HEK293 (cell line): ENCODE data around the gene CHI3L1.

ENCODE experiments used
- GLI2 ChIP-seq: fragments of 450-650 bp; formaldehyde crosslinking; IDR thresholded peaks from 2 replicates; pipeline ENCODE4; 2017; ENCODE audit warnings: missing biosample characterization, missing genetic modification characterization, low read depth, borderline replicate concordance
- GLI4 ChIP-seq: fragments of 450-650 bp; formaldehyde crosslinking; IDR thresholded peaks from 2 replicates; pipeline ENCODE4 v1.5.1; 2016; ENCODE audit warnings: missing biosample characterization, missing genetic modification characterization
- GLIS2 ChIP-seq: fragments of 450-650 bp; formaldehyde crosslinking; IDR thresholded peaks from 2 replicates; pipeline ENCODE4 v1.5.1; 2016; ENCODE audit warnings: missing biosample characterization, missing genetic modification characterization
- HOXC10 ChIP-seq: sonication (generic); formaldehyde crosslinking; IDR thresholded peaks from 2 replicates; pipeline ENCODE4 v1.8.1; 2023; ENCODE audit warnings: mild to moderate bottlenecking, missing genetic modification reagents
- KLF8 ChIP-seq: fragments of 450-650 bp; formaldehyde crosslinking; IDR thresholded peaks from 2 replicates; pipeline ENCODE4 v1.5.1; 2016; ENCODE audit warnings: missing biosample characterization, missing genetic modification characterization
- RBAK ChIP-seq: fragments of 450-650 bp; formaldehyde crosslinking; IDR thresholded peaks from 2 replicates; pipeline ENCODE4 v1.5.1; 2016; ENCODE audit warnings: missing biosample characterization, missing genetic modification characterization
- SCRT1 ChIP-seq: fragments of 450-650 bp; formaldehyde crosslinking; IDR thresholded peaks from 2 replicates; pipeline ENCODE4 v1.5.1; 2016; ENCODE audit warnings: missing biosample characterization, missing genetic modification characterization, borderline replicate concordance
- SP3 ChIP-seq: fragments of 450-650 bp; formaldehyde crosslinking; IDR thresholded peaks from 2 replicates; pipeline ENCODE4 v1.5.1; 2016; ENCODE audit warnings: missing biosample characterization, missing genetic modification characterization
- SP7 ChIP-seq: fragments of 450-650 bp; formaldehyde crosslinking; IDR thresholded peaks from 2 replicates; pipeline ENCODE4 v1.5.1; 2016; ENCODE audit warnings: missing biosample characterization, missing genetic modification characterization
- WT1 ChIP-seq: fragments of 450-650 bp; formaldehyde crosslinking; IDR thresholded peaks from 2 replicates; pipeline ENCODE4 v1.5.1; 2016; ENCODE audit warnings: missing biosample characterization, missing genetic modification characterization
- ZFHX2 ChIP-seq: fragments of 450-650 bp; formaldehyde crosslinking; conservative IDR thresholded peaks from 2 replicates; pipeline ENCODE4 v1.5.1; 2016; ENCODE audit warnings: missing biosample characterization, missing genetic modification characterization
- ZFP3 ChIP-seq: fragments of 450-650 bp; formaldehyde crosslinking; IDR thresholded peaks from 2 replicates; pipeline ENCODE4 v1.5.1; 2016; ENCODE audit warnings: low read depth, missing biosample characterization, missing genetic modification characterization
- ZFP37 ChIP-seq: fragments of 450-650 bp; formaldehyde crosslinking; IDR thresholded peaks from 2 replicates; pipeline ENCODE4 v1.5.1; 2016; ENCODE audit warnings: missing biosample characterization, missing genetic modification characterization
- ZNF155 ChIP-seq: fragments of 450-650 bp; formaldehyde crosslinking; IDR thresholded peaks from 2 replicates; pipeline ENCODE4 v1.5.1; 2016; ENCODE audit warnings: missing biosample characterization, missing genetic modification characterization
- ZNF211 ChIP-seq: fragments of 450-650 bp; formaldehyde crosslinking; IDR thresholded peaks from 2 replicates; pipeline ENCODE4 v1.5.1; 2016; ENCODE audit warnings: low read depth, missing biosample characterization, missing genetic modification characterization
- ZNF24 ChIP-seq: fragments of 450-650 bp; formaldehyde crosslinking; IDR thresholded peaks from 2 replicates; pipeline ENCODE4 v1.5.1; 2016; ENCODE audit warnings: missing biosample characterization, missing genetic modification characterization
- ZNF311 ChIP-seq: fragments of 450-650 bp; formaldehyde crosslinking; IDR thresholded peaks from 2 replicates; pipeline ENCODE4 v1.5.1; 2017; ENCODE audit warnings: missing biosample characterization, missing genetic modification characterization, borderline replicate concordance
- ZNF350 ChIP-seq: fragments of 450-650 bp; formaldehyde crosslinking; IDR thresholded peaks from 2 replicates; pipeline ENCODE4 v1.5.0; 2017; ENCODE audit warnings: missing biosample characterization, mild to moderate bottlenecking, missing genetic modification characterization
- ZNF354C ChIP-seq: fragments of 450-650 bp; formaldehyde crosslinking; IDR thresholded peaks from 2 replicates; pipeline ENCODE4 v1.5.1; 2016; ENCODE audit warnings: missing biosample characterization, missing genetic modification characterization, low read depth, borderline replicate concordance
- ZNF394 ChIP-seq: fragments of 450-650 bp; formaldehyde crosslinking; IDR thresholded peaks from 2 replicates; pipeline ENCODE4 v1.5.1; 2016; ENCODE audit warnings: missing biosample characterization, missing genetic modification characterization, mild to moderate bottlenecking, moderate library complexity, borderline replicate concordance
- ZNF501 ChIP-seq: fragments of 450-650 bp; formaldehyde crosslinking; IDR thresholded peaks from 2 replicates; pipeline ENCODE4 v1.5.1; 2016; ENCODE audit warnings: missing biosample characterization, missing genetic modification characterization
- ZNF555 ChIP-seq: fragments of 450-650 bp; formaldehyde crosslinking; conservative IDR thresholded peaks from 2 replicates; pipeline ENCODE4 v1.5.1; 2017; ENCODE audit warnings: missing biosample characterization, mild to moderate bottlenecking, missing genetic modification characterization, inconsistent platforms
- ZNF561 ChIP-seq: fragments of 450-650 bp; IDR thresholded peaks from 2 replicates; pipeline ENCODE4 v1.5.1; 2018; ENCODE audit warnings: missing biosample characterization, missing genetic modification characterization, borderline replicate concordance
- ZNF621 ChIP-seq: fragments of 450-650 bp; formaldehyde crosslinking; IDR thresholded peaks from 2 replicates; pipeline ENCODE4 v1.5.1; 2017; ENCODE audit warnings: missing biosample characterization, missing genetic modification characterization
- ZNF624 ChIP-seq: fragments of 450-650 bp; formaldehyde crosslinking; IDR thresholded peaks from 2 replicates; pipeline ENCODE4 v1.5.1; 2017; ENCODE audit warnings: missing biosample characterization, missing genetic modification characterization
- ZNF670 ChIP-seq: fragments of 450-650 bp; formaldehyde crosslinking; IDR thresholded peaks from 2 replicates; pipeline ENCODE4 v1.5.1; 2016; ENCODE audit warnings: missing biosample characterization, missing genetic modification characterization, low read depth
- ZNF707 ChIP-seq: fragments of 450-650 bp; formaldehyde crosslinking; IDR thresholded peaks from 2 replicates; pipeline ENCODE4 v1.5.1; 2016; ENCODE audit warnings: missing biosample characterization, missing genetic modification characterization
- ZNF747 ChIP-seq: fragments of 450-650 bp; formaldehyde crosslinking; IDR thresholded peaks from 2 replicates; pipeline ENCODE4 v1.5.1; 2016; ENCODE audit warnings: missing biosample characterization, missing genetic modification characterization
- ZNF768 ChIP-seq: fragments of 450-650 bp; formaldehyde crosslinking; IDR thresholded peaks from 2 replicates; pipeline ENCODE4 v1.5.1; 2018; ENCODE audit warnings: missing biosample characterization, mild to moderate bottlenecking, missing genetic modification characterization
- ZNF776 ChIP-seq: fragments of 450-650 bp; formaldehyde crosslinking; IDR thresholded peaks from 2 replicates; pipeline ENCODE4 v1.5.0; 2017; ENCODE audit warnings: missing biosample characterization, missing genetic modification characterization, borderline replicate concordance
- ZNF792 ChIP-seq: fragments of 450-650 bp; formaldehyde crosslinking; IDR thresholded peaks from 2 replicates; pipeline ENCODE4 v1.5.1; 2016; ENCODE audit warnings: missing biosample characterization, missing genetic modification characterization
- ZSCAN16 ChIP-seq: fragments of 450-650 bp; formaldehyde crosslinking; IDR thresholded peaks from 2 replicates; pipeline ENCODE4 v1.5.1; 2016; ENCODE audit warnings: missing biosample characterization, missing genetic modification characterization
- TF ChIP-seq, protein P1 (sequence below): sonication (generic); formaldehyde crosslinking; IDR thresholded peaks from 2 replicates; pipeline ENCODE4 v1.8.1; 2022; ENCODE audit warnings: mild to moderate bottlenecking, moderate library complexity, missing genetic modification reagents
- TF ChIP-seq, protein P2 (sequence below): fragments of 450-650 bp; formaldehyde crosslinking; IDR thresholded peaks from 2 replicates; pipeline ENCODE4 v1.5.1; 2016; ENCODE audit warnings: missing biosample characterization, missing genetic modification characterization
- TF ChIP-seq, protein P3 (sequence below): fragments of 450-650 bp; formaldehyde crosslinking; optimal IDR thresholded peaks from 2 replicates; pipeline ENCODE3; 2016; ENCODE audit warnings: missing biosample characterization, mild to moderate bottlenecking, missing genetic modification characterization
- TF ChIP-seq, protein P4 (sequence below): fragments of 450-650 bp; formaldehyde crosslinking; IDR thresholded peaks from 2 replicates; pipeline ENCODE4 v1.5.1; 2016; ENCODE audit warnings: missing biosample characterization, missing genetic modification characterization

The CHI3L1 gene

DNA sequence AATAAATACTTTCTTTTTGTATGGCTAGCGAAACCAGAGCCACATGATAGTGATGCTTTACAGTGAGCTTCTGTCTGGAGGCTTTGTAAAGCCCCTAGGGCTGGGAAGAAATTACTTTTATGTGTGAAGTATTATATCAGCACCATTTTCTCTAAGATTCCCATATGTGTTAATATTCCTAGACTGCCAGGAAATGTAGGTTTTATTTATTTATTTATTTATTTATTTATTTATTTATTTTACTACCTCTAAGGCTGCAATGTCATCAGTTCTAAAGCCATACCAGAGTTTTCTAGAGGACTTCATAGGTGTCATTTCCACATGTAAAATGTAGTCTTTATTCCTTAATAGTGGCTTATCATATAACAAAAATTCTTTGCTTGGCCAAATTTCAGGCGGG, 4.4 kb upstream of the CHI3L1 start (continued):
- TF ChIP-seq ZNF624 (tag by site-specific recombination) (no peak), ZSCAN16 (no peak), ZNF211 (tag by site-specific recombination) (no peak), ZNF707 (tag by site-specific recombination) (no peak), GLIS2 (no peak), ZFP37 (no peak), ZNF24 (tag by site-specific recombination) (no peak), ZNF354C (tag by site-specific recombination) (0 out of 2 replicates have a peak, but pooled peaks have one; percentile 47), WT1 (no peak), SP3 (tag by site-specific recombination) (no peak), ZFHX2 (tag by site-specific recombination) (no peak), GLI2 (tag by site-specific recombination) (no peak), GLI4 (tag by site-specific recombination) (no peak), ZNF792 (tag by site-specific recombination) (no peak), ZNF670 (tag by site-specific recombination) (no peak), ZNF350 (tag by site-specific recombination) (no peak), ZNF311 (tag by site-specific recombination) (no peak), RBAK (tag by site-specific recombination) (no peak), SCRT1 (tag by site-specific recombination) (no peak), ZNF555 (tag by site-specific recombination) (peak; percentile 81), SP7 (tag by site-specific recombination) (no peak), KLF8 (no peak), ZNF768 (no peak), ZNF747 (tag by site-specific recombination) (no peak), ZNF561 (tag by site-specific recombination) (no peak), ZNF155 (tag by site-specific recombination) (no peak), ZFP3 (tag by site-specific recombination) (0 out of 2 replicates have a peak, but pooled peaks have one; percentile 31), ZNF776 (tag by site-specific recombination) (no peak), ZNF621 (tag by site-specific recombination) (no peak), HOXC10 (CRISPR knock-in tag) (no peak), ZNF394 (tag by site-specific recombination) (peak; percentile 93), ZNF501 (no peak)
- TF ChIP-seq, protein P1, sequence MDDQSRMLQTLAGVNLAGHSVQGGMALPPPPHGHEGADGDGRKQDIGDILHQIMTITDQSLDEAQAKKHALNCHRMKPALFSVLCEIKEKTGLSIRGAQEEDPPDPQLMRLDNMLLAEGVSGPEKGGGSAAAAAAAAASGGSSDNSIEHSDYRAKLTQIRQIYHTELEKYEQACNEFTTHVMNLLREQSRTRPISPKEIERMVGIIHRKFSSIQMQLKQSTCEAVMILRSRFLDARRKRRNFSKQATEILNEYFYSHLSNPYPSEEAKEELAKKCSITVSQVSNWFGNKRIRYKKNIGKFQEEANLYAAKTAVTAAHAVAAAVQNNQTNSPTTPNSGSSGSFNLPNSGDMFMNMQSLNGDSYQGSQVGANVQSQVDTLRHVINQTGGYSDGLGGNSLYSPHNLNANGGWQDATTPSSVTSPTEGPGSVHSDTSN (CRISPR knock-in tag), result no peak
- TF ChIP-seq, protein P2, sequence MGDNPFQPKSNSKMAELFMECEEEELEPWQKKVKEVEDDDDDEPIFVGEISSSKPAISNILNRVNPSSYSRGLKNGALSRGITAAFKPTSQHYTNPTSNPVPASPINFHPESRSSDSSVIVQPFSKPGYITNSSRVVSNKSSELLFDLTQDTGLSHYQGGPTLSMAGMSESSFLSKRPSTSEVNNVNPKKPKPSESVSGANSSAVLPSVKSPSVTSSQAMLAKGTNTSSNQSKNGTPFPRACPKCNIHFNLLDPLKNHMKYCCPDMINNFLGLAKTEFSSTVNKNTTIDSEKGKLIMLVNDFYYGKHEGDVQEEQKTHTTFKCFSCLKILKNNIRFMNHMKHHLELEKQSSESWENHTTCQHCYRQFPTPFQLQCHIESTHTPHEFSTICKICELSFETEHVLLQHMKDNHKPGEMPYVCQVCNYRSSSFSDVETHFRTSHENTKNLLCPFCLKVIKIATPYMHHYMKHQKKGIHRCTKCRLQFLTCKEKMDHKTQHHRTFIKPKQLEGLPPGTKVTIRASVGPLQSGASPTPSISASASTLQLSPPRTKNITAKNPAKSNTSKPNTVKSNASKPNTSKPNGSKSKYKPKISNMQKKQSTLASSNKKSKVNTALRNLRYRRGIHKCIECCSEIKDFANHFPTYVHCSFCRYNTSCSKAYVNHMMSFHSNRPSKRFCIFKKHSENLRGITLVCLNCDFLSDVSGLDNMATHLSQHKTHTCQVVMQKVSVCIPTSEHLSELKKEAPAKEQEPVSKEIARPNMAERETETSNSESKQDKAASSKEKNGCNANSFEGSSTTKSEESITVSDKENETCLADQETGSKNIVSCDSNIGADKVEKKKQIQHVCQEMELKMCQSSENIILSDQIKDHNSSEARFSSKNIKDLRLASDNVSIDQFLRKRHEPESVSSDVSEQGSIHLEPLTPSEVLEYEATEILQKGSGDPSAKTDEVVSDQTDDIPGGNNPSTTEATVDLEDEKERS (tag by site-specific recombination), result no peak
- TF ChIP-seq, protein P3, sequence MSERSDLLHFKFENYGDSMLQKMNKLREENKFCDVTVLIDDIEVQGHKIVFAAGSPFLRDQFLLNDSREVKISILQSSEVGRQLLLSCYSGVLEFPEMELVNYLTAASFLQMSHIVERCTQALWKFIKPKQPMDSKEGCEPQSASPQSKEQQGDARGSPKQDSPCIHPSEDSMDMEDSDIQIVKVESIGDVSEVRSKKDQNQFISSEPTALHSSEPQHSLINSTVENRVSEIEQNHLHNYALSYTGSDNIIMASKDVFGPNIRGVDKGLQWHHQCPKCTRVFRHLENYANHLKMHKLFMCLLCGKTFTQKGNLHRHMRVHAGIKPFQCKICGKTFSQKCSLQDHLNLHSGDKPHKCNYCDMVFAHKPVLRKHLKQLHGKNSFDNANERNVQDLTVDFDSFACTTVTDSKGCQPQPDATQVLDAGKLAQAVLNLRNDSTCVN (tag by site-specific recombination), result no peak
- TF ChIP-seq, protein P4, sequence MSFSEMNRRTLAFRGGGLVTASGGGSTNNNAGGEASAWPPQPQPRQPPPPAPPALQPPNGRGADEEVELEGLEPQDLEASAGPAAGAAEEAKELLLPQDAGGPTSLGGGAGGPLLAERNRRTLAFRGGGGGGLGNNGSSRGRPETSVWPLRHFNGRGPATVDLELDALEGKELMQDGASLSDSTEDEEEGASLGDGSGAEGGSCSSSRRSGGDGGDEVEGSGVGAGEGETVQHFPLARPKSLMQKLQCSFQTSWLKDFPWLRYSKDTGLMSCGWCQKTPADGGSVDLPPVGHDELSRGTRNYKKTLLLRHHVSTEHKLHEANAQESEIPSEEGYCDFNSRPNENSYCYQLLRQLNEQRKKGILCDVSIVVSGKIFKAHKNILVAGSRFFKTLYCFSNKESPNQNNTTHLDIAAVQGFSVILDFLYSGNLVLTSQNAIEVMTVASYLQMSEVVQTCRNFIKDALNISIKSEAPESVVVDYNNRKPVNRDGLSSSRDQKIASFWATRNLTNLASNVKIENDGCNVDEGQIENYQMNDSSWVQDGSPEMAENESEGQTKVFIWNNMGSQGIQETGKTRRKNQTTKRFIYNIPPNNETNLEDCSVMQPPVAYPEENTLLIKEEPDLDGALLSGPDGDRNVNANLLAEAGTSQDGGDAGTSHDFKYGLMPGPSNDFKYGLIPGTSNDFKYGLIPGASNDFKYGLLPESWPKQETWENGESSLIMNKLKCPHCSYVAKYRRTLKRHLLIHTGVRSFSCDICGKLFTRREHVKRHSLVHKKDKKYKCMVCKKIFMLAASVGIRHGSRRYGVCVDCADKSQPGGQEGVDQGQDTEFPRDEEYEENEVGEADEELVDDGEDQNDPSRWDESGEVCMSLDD (tag by site-specific recombination), result no peak
